Caco-2 (cell line): ENCODE measurements around the gene RNF151. TPM values are rescaled to one million over a fixed set of nuclear protein-coding genes. Genes with fewer than 3 reads are reported as not detected.

ENCODE experiments used
- BruUV-seq: library from RNA; stranded (reverse); fragments of 400-500 nt; replicated peaks from 2 replicates; lab custom pipeline; 2021; lab: Mats Ljungman, UMichigan
- CTCF ChIA-PET: fragments of 300-600 bp; sonication (Branson Sonifier 250); formaldehyde crosslinking; loops from one replicate; lab custom pipeline; 2022; ENCODE audit warnings: antibody characterized with exemption; lab: Charles Lee
- POLR2A ChIA-PET: fragments of 300-600 bp; sonication (Branson Sonifier 250); formaldehyde crosslinking; loops from one replicate; lab custom pipeline; 2022; ENCODE audit warnings: antibody characterized with exemption; lab: Charles Lee
- DNase-seq, 2 experiments: peaks; one replicate each; pipeline versions ENCODE4 v3.0.0 to v3.0.0-alpha.2; 2020 to 2022
- H3K27me3 ChIP-seq: replicated peaks from 2 replicates; pipeline ENCODE4 v1.6.0; 2011; ENCODE audit warnings: low read length; ENCODE audit not compliant: control insufficient read depth, insufficient read depth
- H3K36me3 ChIP-seq: 2 replicates; pipeline ENCODE4 v1.5.1; 2011; ENCODE audit warnings: low read length; ENCODE audit not compliant: control insufficient read depth, insufficient read depth
- H3K4me1 ChIP-seq: fragments of 250-450 bp; sonication (Bioruptor Pico); 2 replicates; pipeline ENCODE4 v1.5.1; 2020; ENCODE audit warnings: mild to moderate bottlenecking
- H3K4me3 ChIP-seq: 2 replicates; pipeline ENCODE4 v1.5.1; 2011; ENCODE audit warnings: low read depth, mild to moderate bottlenecking, control low read depth, low read length
- H3K9me3 ChIP-seq: fragments of 250-450 bp; sonication (Bioruptor Pico); 2 replicates; pipeline ENCODE4 v1.5.1; 2020; ENCODE audit warnings: mild to moderate bottlenecking, moderate library complexity
- H3K27ac Mint-ChIP-seq: one replicate; pipeline ENCODE4 v1.8.0; 2022; ENCODE audit warnings: mixed read lengths; ENCODE audit not compliant: unreplicated experiment
- H3K27me3 Mint-ChIP-seq: one replicate; pipeline ENCODE4 v1.8.0; 2022; ENCODE audit warnings: mixed read lengths; ENCODE audit not compliant: insufficient read depth, unreplicated experiment
- H3K36me3 Mint-ChIP-seq: one replicate; pipeline ENCODE4 v1.8.0; 2022; ENCODE audit warnings: mild to moderate bottlenecking, mixed read lengths; ENCODE audit not compliant: insufficient read depth, unreplicated experiment
- H3K4me1 Mint-ChIP-seq: one replicate; pipeline ENCODE4 v1.8.0; 2022; ENCODE audit warnings: low read depth, mixed read lengths; ENCODE audit not compliant: unreplicated experiment
- H3K4me3 Mint-ChIP-seq: one replicate; pipeline ENCODE4 v1.8.0; 2022; ENCODE audit warnings: mild to moderate bottlenecking, moderate library complexity, mixed read lengths; ENCODE audit not compliant: unreplicated experiment
- H3K9me3 Mint-ChIP-seq: one replicate; pipeline ENCODE4 v1.8.0; 2022; ENCODE audit warnings: mixed read lengths; ENCODE audit not compliant: unreplicated experiment
- CTCF ChIP-seq, 2 experiments: fragments of 200-600 bp in 1 of 2; IDR thresholded peaks; 1 replicate in 1 of 2; 2 replicates in 1 of 2; pipeline versions ENCODE4 v1.5.1 to v1.8.0; 2011 to 2022; ENCODE audit warnings: antibody characterized with exemption in 1 of 2, control low read depth in 1 of 2, inconsistent platforms in 1 of 2, low read depth in 1 of 2, low read length in 1 of 2, mild to moderate bottlenecking in 1 of 2, moderate library complexity in 1 of 2; ENCODE audit not compliant: insufficient read depth in 1 of 2, severe bottlenecking in 1 of 2, unreplicated experiment in 1 of 2
- intact Hi-C: fragments of 100-400 bp; cut with micrococcal nuclease; formaldehyde crosslinking; loops from one replicate; pipeline ENCODE4 v1.10.0; 2022; ENCODE audit not compliant: unreplicated experiment
- total RNA-seq: library from RNA; stranded (reverse); gene quantifications from 2 replicates; pipeline ENCODE4 v1.2.3, GENCODE V29; 2022

Gene RNF151
- total RNA-seq, 1 experiment from 2014 or later, result not detected

GRCh38 chr16:1992704-1993317, 26.2 kb downstream of the RNF151 start:
- H3K9me3 ChIP-seq, result no peaks in the 10 kb centered on the region
- Mint-ChIP-seq H3K9me3 (no peaks in the 10 kb centered on the region), H3K4me1 (peaks cover 7% of the 10 kb centered on the region), H3K27ac (no peak overlapping the region), H3K36me3 (peaks cover 11% of the 10 kb centered on the region), H3K27me3 (no peaks in the 10 kb centered on the region), H3K4me3 (no peak overlapping the region)
- DNase-seq, result no peak
- intact Hi-C loops, result no loop called here
- no TSS peak for BruUV-seq
- H3K4me1 ChIP-seq, result peaks cover 8% of the 10 kb centered on the region; the same call in 1 of the 2 replicates
- ChIA-PET CTCF (no interaction called here), POLR2A (interaction anchor here (0.5 kb wide), 1 partner anchor 18 kb away, joined by 5 read pairs; no protein-coding TSS in a partner anchor)
- no peak overlapping the region for H3K4me3 ChIP-seq
- H3K36me3 ChIP-seq, result no peaks in the 10 kb centered on the region
- no peaks in the 10 kb centered on the region for H3K27me3 ChIP-seq
- no peak for TF ChIP-seq CTCF (IDR thresholded peaks at IDR 0.05; ENCODE audit: insufficient read depth in 1 of 2, low read depth in 1 of 2, low read length in 1 of 2, severe bottlenecking in 1 of 2, unreplicated experiment in 1 of 2)

GRCh38 chr16:1993731-1994131, 27.1 kb downstream of the RNF151 start:
- no peak for DNase-seq
- Histone ChIP-seq H3K9me3 (no peaks in the 10 kb centered on the region), H3K27me3 (no peaks in the 10 kb centered on the region), H3K36me3 (no peaks in the 10 kb centered on the region), H3K4me1 (peaks cover 8% of the 10 kb centered on the region; the same call in 1 of the 2 replicates), H3K4me3 (no peak overlapping the region)
- no TSS peak for BruUV-seq
- TF ChIP-seq CTCF (IDR thresholded peaks at IDR 0.05; ENCODE audit: insufficient read depth in 1 of 2, low read depth in 1 of 2, low read length in 1 of 2, severe bottlenecking in 1 of 2, unreplicated experiment in 1 of 2), result no peak
- ChIA-PET CTCF (interaction anchor here (1.5 kb wide), 1 partner anchor 11 kb away, joined by 4 read pairs; no protein-coding TSS in a partner anchor), POLR2A (no interaction called here)
- H3K4me3 Mint-ChIP-seq, result peak overlapping the region; percentile 46
- no peaks in the 10 kb centered on the region for H3K27me3 Mint-ChIP-seq
- H3K4me1 Mint-ChIP-seq, result peaks cover 2% of the 10 kb centered on the region
- peaks cover 20% of the 10 kb centered on the region for H3K36me3 Mint-ChIP-seq
- no peaks in the 10 kb centered on the region for H3K9me3 Mint-ChIP-seq
- intact Hi-C loops, result no loop called here
- H3K27ac Mint-ChIP-seq, result peak overlapping the region; percentile 39

GRCh38 chr16:1997494-1998359, 31.1 kb downstream of the RNF151 start:
- BruUV-seq, result no TSS peak
- intact Hi-C loops, result no loop called here
- H3K27me3 Mint-ChIP-seq, result no peaks in the 10 kb centered on the region
- peaks cover 49% of the 10 kb centered on the region for H3K36me3 Mint-ChIP-seq
- TF ChIP-seq CTCF (IDR thresholded peaks at IDR 0.05; ENCODE audit: insufficient read depth in 1 of 2, low read depth in 1 of 2, low read length in 1 of 2, severe bottlenecking in 1 of 2, unreplicated experiment in 1 of 2), result no peak
- no peaks in the 10 kb centered on the region for H3K4me1 Mint-ChIP-seq
- H3K9me3 ChIP-seq, result no peaks in the 10 kb centered on the region
- CTCF ChIA-PET, result no interaction called here
- no peak for DNase-seq
- no peak overlapping the region for H3K27ac Mint-ChIP-seq
- POLR2A ChIA-PET, result no interaction called here
- no peaks in the 10 kb centered on the region for H3K4me1 ChIP-seq
- peaks cover 2% of the 10 kb centered on the region; the same call in 1 of the 2 replicates for H3K36me3 ChIP-seq
- no peak overlapping the region for H3K4me3 Mint-ChIP-seq
- H3K4me3 ChIP-seq, result no peak overlapping the region
- no peaks in the 10 kb centered on the region for H3K27me3 ChIP-seq
- no peaks in the 10 kb centered on the region for H3K9me3 Mint-ChIP-seq
